ENCODE measurements around the gene GRM5.

GRM5 gene

DNA sequence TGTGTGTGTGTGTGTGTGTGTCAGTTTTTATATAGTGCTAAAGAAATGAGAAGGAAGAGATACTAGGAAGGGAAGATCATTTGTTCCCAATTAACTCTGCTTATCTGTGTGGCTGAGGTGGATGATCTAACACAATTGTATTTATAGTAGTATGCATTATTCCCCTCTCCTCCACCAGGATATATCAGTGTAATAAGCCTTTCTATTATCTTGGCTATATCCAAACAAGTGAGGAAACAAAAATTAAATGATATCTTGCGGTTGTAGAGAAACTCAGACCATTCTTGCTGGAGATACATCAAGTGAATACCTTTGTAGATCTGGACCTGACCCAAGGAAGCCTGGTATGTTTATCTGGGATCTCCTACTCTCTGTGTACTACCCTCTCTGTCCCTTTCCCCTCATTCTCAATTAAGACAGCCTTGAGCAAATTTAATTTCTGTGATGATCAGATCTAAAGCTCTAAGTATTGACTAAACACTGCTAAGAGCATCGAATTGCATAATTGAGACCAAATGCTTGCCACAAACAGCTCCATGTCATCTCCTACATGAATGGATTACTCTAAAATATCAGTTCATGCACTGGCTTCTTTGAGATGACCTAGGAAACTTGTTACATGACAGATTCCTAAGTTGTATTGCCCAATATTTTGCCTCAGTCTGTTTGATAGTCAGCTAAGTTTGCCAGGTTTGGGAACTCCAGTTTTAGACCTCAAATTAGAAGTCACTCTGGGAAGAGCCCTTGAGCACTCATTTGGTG is 543.0 kb downstream of the GRM5 start:
- TF ChIP-seq, protein P1, sequence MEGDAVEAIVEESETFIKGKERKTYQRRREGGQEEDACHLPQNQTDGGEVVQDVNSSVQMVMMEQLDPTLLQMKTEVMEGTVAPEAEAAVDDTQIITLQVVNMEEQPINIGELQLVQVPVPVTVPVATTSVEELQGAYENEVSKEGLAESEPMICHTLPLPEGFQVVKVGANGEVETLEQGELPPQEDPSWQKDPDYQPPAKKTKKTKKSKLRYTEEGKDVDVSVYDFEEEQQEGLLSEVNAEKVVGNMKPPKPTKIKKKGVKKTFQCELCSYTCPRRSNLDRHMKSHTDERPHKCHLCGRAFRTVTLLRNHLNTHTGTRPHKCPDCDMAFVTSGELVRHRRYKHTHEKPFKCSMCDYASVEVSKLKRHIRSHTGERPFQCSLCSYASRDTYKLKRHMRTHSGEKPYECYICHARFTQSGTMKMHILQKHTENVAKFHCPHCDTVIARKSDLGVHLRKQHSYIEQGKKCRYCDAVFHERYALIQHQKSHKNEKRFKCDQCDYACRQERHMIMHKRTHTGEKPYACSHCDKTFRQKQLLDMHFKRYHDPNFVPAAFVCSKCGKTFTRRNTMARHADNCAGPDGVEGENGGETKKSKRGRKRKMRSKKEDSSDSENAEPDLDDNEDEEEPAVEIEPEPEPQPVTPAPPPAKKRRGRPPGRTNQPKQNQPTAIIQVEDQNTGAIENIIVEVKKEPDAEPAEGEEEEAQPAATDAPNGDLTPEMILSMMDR (IDR thresholded peaks at IDR 0.05) = no peak
- Histone ChIP-seq H3K79me2 (no peaks in the 10 kb centered on the region), H3K27me3 (ENCODE audit: control insufficient read depth, insufficient read depth, low read length) (no peaks in the 10 kb centered on the region), H3K4me2 (ENCODE audit: low read length) (no peak overlapping the region), H3K4me1 (no peaks in the 10 kb centered on the region), H3K4me3 (ENCODE audit: low read depth, low read length) (no peak overlapping the region), H2AFZ (no peak overlapping the region), H3K36me3 (ENCODE audit: control insufficient read depth, insufficient read depth, low read length) (no peaks in the 10 kb centered on the region), H3K9ac (no peak overlapping the region), H3K9me3 (ENCODE audit: control insufficient read depth, low read length) (no peaks in the 10 kb centered on the region), H3K27ac (no peak overlapping the region)

DNA sequence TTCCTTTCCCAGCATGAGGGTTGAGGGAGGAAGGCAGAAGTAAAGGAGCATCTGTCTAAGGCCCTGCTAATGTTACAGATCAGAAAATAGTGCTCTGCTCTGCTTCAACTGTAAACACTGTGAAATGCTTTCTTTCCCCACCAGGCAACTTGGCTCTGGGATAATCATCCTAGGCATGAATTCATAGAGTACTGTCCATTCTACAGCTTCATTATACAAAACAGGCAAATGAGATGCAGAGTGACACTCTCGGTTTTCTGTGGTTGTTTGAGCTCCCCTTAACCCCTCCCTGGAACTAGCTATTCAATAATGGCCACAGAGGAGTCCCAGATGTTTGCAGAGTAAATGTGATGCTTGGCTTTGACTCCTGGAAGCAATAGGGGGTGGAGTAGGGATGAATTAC is 544.0 kb downstream of the GRM5 start:
- no peaks in the 10 kb centered on the region for H3K36me3 ChIP-seq (ENCODE audit: control insufficient read depth, insufficient read depth, low read length)
- TF ChIP-seq, protein P1 (IDR thresholded peaks at IDR 0.05) = no peak
- H3K9me3 ChIP-seq (ENCODE audit: control insufficient read depth, low read length) = no peaks in the 10 kb centered on the region
- H3K27me3 ChIP-seq (ENCODE audit: control insufficient read depth, insufficient read depth, low read length) = no peaks in the 10 kb centered on the region
- H3K27ac ChIP-seq = no peak overlapping the region
- no peaks in the 10 kb centered on the region for H3K4me1 ChIP-seq
- H2AFZ ChIP-seq = no peak overlapping the region
- no peak overlapping the region for H3K4me3 ChIP-seq (ENCODE audit: low read depth, low read length)
- no peak overlapping the region for H3K9ac ChIP-seq
- no peaks in the 10 kb centered on the region for H3K79me2 ChIP-seq
- no peak overlapping the region for H3K4me2 ChIP-seq (ENCODE audit: low read length)

DNA sequence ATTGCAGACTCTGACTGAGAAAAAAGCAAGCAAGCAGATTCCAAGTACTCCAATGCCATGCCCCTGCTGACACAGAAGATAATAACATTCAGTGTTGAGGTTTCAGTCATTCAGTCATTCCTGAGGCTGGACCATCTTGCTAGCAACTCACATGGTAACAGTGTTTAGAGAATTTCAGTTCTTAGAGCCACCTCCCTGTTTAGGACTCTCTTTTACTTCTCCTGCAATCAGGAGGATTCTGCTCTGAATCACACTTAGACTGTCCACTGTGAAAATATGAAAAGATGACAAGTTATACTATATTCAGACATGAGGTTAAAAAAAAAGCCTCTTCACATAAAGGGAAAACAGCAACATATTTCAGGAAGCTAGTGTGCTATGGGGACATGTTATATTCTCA is 544.4 kb downstream of the GRM5 start:
- H3K4me3 ChIP-seq (ENCODE audit: low read depth, low read length) = no peak overlapping the region
- no peaks in the 10 kb centered on the region for H3K79me2 ChIP-seq
- H3K27me3 ChIP-seq (ENCODE audit: control insufficient read depth, insufficient read depth, low read length) = no peaks in the 10 kb centered on the region
- no peaks in the 10 kb centered on the region for H3K9me3 ChIP-seq (ENCODE audit: control insufficient read depth, low read length)
- no peak overlapping the region for H3K4me2 ChIP-seq (ENCODE audit: low read length)
- no peaks in the 10 kb centered on the region for H3K4me1 ChIP-seq
- H3K36me3 ChIP-seq (ENCODE audit: control insufficient read depth, insufficient read depth, low read length) = no peaks in the 10 kb centered on the region
- no peak overlapping the region for H2AFZ ChIP-seq
- H3K9ac ChIP-seq = no peak overlapping the region
- TF ChIP-seq, protein P1 (IDR thresholded peaks at IDR 0.05) = no peak
- H3K27ac ChIP-seq = no peak overlapping the region

DNA sequence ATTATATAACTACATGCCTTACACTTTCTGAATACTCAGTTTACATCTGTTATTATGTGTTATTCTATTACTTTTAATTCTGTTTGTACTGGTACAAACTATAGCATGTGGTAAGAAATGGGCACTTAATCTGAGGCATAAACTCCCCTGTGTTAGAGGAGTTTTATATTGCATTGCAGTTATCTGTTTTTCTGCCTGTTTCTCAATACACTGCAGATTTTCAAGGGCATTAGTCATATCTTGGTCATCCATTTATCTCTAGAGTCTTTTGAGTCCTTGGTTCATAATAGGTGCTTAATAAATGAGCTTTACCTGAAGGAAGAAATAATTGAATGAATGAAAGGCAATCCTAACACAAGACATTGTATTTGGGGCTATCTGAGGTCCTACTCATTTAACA is 545.4 kb downstream of the GRM5 start:
- Histone ChIP-seq H3K79me2 (no peaks in the 10 kb centered on the region), H3K27ac (no peak overlapping the region), H3K9me3 (ENCODE audit: control insufficient read depth, low read length) (no peaks in the 10 kb centered on the region), H2AFZ (no peak overlapping the region), H3K27me3 (ENCODE audit: control insufficient read depth, insufficient read depth, low read length) (no peaks in the 10 kb centered on the region), H3K4me2 (ENCODE audit: low read length) (no peak overlapping the region), H3K9ac (no peak overlapping the region), H3K4me3 (ENCODE audit: low read depth, low read length) (no peak overlapping the region), H3K4me1 (no peaks in the 10 kb centered on the region), H3K36me3 (ENCODE audit: control insufficient read depth, insufficient read depth, low read length) (no peaks in the 10 kb centered on the region)
- TF ChIP-seq, protein P1 (IDR thresholded peaks at IDR 0.05) = no peak

DNA sequence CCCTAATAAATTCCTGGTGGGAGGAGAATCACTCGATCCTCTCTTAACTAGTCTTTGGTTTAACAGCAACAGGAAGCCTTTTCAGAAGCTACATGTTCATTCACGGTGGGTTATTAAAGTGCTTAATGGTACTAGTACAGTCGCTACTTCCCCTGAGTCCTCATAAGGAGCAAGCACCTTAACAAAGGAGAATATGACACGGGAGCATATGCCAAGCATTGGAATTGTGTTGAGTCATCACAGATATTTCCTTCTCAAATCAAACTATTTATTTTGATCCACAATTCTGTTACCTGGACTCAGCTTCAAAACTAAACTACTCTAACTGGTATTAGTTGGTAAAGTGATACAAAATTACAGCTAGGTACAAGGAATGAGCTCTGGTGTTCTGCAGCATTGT is 550.8 kb downstream of the GRM5 start:
- no peak overlapping the region for H3K4me2 ChIP-seq (ENCODE audit: low read length)
- no peaks in the 10 kb centered on the region for H3K4me1 ChIP-seq
- H3K36me3 ChIP-seq (ENCODE audit: control insufficient read depth, insufficient read depth, low read length) = no peaks in the 10 kb centered on the region
- H3K27ac ChIP-seq = no peak overlapping the region
- H3K79me2 ChIP-seq = no peaks in the 10 kb centered on the region
- no peaks in the 10 kb centered on the region for H3K27me3 ChIP-seq (ENCODE audit: control insufficient read depth, insufficient read depth, low read length)
- H2AFZ ChIP-seq = no peak overlapping the region
- TF ChIP-seq, protein P1 (IDR thresholded peaks at IDR 0.05) = no peak
- no peaks in the 10 kb centered on the region for H3K9me3 ChIP-seq (ENCODE audit: control insufficient read depth, low read length)
- H3K9ac ChIP-seq = no peak overlapping the region
- no peak overlapping the region for H3K4me3 ChIP-seq (ENCODE audit: low read depth, low read length)

Measured in parathyroid adenoma (tissue), 2 donors.